ENCODE results near the gene JPH2.

- TF ChIP-seq EZH2phosphoT487 (IDR thresholded peaks at IDR 0.05; ENCODE audit: unreplicated experiment), result no peak
- no peak for TF ChIP-seq CTCF (conservative IDR thresholded peaks at IDR 0.05; ENCODE audit: low read depth in 2 of 2)
- no peak for TF ChIP-seq EZH2 (IDR thresholded peaks at IDR 0.05; ENCODE audit: low read depth, unreplicated experiment)
- TF ChIP-seq CREB1 (CRISPR knock-in tag; IDR thresholded peaks at IDR 0.05; ENCODE audit: low read depth), result no peak
- TF ChIP-seq REST (IDR thresholded peaks at IDR 0.05; ENCODE audit: unreplicated experiment), result no peak
- TF ChIP-seq POLR2AphosphoS5 (IDR thresholded peaks at IDR 0.05; ENCODE audit: low read depth), result no peak
Measured at GRCh38 chr20:44183282-44183681, 3.7 kb downstream of the JPH2 start.

Measured in GM23338 (cell line).